HCEC 1CT (cell line): ENCODE results near the gene CD96.
A peak's percentile ranks its signal among the peaks of the same experiment; 100 is the strongest.
"Not testable (repeated sequence)": the region's sequence is repeated elsewhere in the genome, so short reads cannot be mapped to it uniquely, and the experiment has no call there.

ENCODE experiments used
- DNase-seq: peaks from one replicate; pipeline ENCODE4 v3.0.0-alpha.2; 2017

CD96 gene

DNA sequence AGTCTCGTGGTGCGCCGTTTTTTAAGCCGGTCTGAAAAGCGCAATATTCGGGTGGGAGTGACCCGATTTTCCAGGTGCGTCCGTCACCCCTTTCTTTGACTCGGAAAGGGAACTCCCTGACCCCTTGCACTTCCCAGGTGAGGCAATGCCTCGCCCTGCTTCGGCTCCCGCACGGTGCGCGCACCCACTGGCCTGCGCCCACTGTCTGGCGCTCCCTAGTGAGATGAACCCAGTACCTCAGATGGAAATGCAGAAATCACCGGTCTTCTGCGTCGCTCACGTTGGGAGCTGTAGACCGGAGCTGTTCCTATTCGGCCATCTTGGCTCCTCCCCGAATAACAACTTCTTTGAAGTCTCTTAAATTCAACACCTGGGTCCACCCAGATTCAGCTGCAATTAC is 19.9 kb downstream of the CD96 start:
- DNase-seq, result not testable (repeated sequence)

DNA sequence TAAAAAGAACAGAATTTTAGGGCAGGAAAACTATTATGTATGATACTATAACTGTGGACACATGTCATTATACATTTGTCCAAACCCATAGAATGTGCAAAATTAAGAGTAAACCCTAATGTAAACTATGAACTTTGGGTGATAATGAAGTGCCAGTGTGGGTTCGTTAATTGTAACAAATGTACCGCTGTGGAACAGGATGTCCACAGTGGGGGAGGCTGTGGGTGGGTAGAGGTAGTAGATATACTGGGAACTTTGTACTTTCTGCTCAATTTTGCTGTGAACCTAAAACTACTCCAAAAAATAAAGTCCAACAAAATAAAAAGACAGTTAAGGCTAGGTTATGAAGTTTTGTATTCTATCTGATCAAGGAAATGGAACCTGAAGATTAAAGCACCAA is 24.8 kb downstream of the CD96 start:
- no peak for DNase-seq

DNA sequence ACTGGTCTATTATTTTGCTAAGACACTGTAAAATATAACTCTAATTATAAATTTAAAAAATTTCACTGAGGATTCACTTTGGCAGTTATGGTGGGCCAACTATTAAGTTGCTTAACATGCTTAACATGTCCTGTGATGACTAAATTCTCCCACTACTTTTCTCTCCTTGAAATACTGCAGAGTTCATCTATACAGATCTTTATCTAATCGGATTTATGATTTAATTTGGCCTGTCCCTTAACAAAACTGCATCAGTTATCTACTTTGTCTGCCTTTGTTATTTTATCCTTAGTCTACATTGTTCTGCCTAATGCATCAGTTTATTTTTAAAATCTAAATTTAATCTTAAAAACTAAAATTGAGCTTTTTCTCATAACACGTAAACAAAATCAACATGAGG is 26.4 kb downstream of the CD96 start:
- no peak for DNase-seq

DNA sequence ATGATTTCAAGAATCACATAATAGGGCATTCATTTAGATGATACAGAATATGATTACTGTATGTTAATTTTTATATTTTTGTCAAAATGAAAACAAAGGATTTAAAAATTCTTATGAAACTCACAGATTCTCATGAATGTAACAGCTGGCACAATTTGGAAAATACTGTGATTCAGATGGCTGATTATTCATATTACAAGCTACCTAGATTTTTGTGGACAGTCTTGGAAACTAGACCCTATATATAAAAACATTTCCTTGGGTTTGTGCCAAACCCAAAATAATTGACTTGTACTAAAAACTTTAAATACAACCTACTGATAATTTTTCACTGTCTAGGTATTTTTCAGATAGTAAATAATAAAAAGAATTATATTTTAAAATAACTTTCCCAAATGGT is 26.9 kb downstream of the CD96 start:
- DNase-seq, result no peak

- DNase-seq, result no peak
Observed at GRCh38 chr3:111570404-111571030, 28.5 kb downstream of the CD96 start.

DNA sequence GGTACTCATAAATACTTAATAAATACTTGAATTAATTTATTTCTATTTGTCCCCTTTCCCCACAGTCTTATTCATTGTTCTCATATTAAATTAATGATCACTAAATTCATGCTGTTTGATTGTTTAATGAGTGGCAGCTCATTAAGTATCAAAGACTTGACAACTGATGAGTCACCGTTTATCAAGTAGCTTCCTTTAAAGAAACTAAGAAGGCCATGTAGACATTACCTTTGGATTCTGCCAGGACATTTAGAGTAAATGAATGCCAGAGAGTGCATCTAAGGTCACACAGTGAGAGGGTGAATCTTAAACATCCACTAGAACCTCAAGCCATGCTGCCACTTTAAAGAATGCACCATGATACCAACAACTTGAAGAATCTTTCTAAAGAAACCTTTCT is 29.3 kb downstream of the CD96 start:
- no peak for DNase-seq

DNA sequence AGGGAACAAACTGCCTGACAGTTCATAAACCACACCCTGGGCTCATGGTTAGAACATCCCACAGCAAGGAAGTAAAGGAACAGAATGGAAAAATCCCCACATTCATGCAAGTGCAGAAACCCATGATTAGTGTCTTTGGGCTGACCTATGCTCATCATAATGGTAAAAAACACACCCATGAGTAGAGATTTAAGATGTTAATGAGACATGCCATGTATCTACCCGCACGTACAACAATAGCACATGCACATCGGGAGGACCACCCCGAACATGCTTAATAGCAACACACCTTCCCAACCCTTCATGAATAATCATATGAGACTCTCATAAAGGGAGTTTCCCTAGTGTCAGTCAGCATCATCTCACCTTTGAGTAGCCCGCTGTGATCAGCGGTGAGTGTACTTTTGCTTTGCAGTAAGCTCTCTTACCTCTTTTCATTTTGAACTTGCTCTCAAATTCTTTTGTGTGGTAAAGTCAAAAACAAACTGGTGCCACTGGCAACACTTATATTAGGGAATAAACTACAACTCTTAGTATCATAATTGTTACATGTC is 30.0 kb downstream of the CD96 start:
- no peak for DNase-seq

DNA sequence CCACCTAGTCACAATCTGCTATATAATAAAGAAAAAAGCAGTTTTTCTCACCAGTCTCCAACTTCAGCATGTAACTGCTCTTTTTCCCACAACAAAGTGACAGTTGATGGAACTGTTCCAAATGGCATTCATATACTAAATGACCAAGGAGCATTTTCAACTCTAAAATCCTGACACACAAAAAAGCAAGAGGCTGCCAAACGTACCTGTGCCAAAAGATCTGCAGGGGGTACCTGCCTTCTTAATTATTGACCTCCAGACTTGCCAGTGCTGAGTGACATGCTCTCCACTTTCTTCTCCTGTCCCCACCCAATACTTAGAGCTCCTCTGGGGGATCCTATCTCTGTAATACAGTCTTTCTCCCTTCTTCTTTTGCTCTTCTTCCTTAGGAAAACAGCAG is 35.1 kb downstream of the CD96 start:
- DNase-seq, result no peak

DNA sequence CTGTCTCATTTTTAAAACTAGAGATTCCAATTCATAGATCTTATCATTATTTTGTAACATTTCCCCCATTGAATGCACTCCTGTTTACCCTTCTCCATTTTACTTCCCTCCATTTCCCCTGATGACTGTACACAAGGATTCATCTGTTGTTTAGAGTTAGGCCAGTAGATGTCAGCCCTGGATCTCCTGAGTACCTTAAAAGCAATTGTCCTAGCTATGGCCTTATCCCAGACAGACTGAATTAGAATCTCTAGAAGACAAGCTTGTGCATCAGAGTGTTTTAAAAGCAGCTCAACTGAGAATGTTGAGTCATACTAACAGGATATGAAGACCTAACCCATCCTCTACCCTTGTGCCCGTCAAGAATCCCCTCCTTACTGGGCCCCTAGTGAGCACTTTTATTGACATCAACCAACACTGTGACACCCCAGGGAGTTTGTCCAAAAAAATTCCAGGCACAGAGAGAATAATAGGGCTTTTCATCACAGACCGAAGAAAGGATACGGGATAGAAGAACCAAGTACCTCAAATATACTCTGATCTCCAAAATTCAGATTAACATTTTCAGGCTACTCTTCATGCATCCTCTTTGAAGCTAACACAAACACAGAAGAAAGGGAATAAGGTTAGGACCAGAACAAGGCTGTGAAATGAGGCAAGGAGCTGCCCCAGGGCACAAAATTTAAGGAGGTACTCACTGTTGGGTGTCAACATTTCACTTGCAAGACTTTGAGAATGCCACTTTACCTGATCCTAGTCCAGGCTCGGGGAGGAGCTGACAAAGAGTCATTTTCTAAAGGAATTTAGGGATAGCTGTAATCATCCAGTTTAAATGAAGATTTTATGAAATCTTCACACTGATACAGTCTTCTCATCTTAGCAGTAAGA is 36.0 kb downstream of the CD96 start:
- peak; percentile 86 for DNase-seq

GRCh38 chr3:111578867-111579266 is 36.9 kb downstream of the CD96 start:
- DNase-seq, result no peak

- DNase-seq, result no peak
Observed at GRCh38 chr3:111579495-111579894, 37.5 kb downstream of the CD96 start.

DNA sequence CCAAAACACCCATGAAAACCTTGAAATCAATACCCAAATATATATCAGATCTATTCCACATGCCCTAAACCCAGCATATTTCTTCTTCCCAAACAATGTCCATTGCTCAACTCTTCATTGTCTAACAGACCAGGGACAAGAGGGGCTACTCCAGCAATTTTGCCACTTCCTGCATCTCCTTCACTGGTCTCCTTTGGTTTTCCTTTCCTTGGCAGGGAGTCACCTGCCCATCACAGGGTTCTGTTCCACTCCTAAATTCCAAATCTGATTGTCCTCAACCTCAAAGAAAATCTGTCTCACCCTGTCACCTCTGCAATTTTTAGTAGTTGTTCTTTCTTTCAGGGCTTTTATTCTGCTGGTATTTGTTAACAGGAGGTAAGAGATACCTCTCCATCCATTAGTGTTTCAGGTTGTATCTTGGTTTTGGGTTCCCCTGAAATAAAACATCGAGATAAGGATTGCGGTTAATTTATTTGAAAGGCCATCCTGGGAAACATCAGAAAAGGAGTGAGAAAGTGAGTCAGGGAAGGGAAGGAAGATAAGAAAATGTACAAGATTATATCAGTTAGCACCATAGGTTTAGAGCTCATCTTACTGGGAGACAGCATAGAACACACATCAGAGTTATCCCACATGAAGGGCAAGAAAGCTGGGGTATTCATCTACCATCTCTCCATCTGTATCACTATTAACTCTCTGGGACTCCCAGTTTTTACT is 39.6 kb downstream of the CD96 start:
- DNase-seq, result no peak

GRCh38 chr3:111582120-111582474 is 40.1 kb downstream of the CD96 start:
- peak; percentile 81 for DNase-seq

DNA sequence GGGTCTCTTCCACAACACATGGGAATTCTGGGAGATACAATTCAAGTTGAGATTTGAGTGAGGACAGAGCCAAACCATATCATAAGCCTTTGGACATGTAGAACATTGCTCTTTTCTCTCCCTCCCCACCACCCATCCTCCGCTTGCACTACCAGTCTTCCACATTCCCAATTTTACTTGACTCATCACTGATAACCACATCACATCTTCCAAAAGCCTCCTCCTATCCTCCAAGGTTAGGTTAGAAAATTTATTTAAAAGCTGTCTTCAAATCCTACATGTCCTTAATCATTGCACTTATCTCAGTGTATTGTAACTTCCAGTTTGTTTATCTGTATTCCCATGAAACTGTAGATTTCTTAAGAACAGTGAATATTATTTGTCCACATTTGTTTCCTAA is 42.7 kb downstream of the CD96 start:
- DNase-seq, result no peak

DNA sequence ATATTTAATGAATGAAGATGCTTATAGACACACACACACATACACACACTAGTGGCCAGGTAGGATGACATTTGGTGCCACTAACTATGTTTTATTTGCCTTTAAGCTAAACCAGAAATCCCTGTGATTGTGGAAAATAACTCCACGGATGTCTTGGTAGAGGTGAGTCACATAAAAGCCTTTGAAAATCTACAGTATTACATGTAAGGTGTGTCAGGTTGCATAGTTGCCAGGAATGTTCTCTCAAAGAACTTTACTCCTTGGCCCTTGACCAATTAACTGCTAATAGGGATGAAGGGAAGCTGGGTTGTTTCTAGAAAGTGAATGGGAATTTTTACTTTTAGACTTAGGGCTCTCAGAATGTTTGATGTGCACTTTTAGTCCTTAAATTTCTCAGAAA is 43.2 kb downstream of the CD96 start:
- no peak for DNase-seq

DNA sequence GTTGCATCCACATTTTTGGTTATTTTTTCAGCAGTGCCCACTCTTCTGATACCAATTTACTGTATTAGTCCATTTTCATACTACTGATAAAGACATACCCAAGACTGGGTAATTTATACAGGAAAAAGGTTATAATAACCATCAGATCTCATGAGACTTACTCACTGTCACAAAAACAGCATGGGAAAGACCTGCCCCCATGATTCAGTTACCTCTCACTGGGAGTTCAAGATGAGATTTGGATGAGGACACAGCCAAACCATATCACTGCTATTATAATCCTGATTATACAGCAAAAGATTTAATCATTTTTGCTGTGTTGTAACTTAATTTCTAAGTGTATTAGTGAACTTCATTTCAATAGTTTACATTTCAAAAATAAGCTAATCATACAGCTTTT is 46.5 kb downstream of the CD96 start:
- DNase-seq, result peak; percentile 38

DNA sequence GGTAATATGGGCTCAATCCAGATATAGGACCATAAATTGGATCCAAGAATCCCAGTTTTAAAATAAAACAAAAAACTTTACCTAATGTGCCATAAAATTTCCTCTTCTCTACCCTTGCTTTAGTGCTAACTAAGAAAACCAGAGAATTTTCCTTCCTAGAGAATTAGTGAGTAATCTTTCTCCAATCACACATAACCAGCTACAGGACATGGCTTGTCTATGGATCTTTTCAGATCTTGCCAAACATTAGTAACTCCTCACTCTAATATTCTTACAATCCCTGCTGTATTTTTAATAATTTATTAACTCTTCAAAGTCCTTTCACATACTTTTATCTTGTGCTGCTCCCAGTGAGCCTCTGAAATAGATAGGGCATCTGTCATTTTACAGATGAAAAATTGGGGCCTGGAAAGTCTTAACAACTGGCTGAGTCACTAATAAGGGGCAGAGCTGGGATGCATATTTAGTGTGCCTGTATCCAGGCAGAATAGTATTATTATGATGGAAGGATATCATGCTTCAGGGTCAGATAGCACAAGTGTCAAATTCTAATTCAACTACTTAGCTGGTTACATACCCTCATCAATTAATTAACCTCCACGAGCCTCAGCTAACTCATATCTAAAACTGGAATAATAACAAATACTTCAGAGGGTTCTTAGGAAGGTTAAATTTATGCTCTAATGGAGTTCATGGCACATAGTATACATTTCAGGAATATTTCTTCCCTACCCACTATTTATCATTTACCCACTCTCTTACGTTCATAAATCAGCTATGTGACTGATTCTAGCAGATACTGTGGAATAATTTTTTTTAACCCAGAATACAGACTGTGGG is 47.5 kb downstream of the CD96 start:
- DNase-seq, result peak; percentile 39

- no peak for DNase-seq
Observed at GRCh38 chr3:111590143-111590491, 48.1 kb downstream of the CD96 start.

DNA sequence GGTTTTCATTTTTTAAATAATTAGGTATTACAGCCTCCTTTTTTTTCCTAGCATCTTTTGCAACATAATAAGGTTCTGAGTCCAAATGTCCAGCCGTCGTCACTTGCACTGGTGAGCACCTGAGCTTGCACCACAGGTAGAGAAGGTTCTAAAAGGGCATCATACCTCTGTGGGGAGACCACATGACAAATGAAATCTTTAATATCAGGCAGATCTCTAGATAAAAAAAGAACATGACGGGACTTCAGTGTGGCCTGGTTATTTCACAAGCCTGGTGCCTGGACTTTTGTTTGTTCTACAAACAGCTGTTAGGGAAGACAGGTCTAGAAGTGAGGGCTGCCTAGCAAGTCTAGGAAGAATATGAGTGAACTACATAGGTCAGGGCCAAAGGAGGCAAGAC is 49.6 kb downstream of the CD96 start:
- no peak for DNase-seq

- no peak for DNase-seq
Observed at GRCh38 chr3:111592143-111592542, 50.1 kb downstream of the CD96 start.

DNA sequence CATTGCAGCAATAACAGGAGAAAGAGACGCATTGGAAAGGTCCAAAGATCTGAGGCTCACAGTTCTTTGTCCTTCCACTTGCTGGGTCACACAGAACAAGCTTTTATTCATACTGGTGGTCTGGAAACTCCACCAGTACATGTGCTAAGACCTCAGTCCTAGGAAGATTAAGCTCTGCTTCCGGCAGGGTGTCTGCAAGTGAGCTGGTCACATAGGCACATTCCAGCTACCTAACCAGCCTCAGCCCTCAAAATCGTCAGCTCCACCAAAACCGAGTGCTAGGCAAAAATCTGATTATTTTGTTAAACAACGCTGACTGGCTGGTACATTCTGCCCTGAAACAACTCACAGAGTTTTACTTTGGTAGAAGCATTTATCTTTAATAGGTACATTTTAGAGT is 50.9 kb downstream of the CD96 start:
- DNase-seq, result no peak

DNA sequence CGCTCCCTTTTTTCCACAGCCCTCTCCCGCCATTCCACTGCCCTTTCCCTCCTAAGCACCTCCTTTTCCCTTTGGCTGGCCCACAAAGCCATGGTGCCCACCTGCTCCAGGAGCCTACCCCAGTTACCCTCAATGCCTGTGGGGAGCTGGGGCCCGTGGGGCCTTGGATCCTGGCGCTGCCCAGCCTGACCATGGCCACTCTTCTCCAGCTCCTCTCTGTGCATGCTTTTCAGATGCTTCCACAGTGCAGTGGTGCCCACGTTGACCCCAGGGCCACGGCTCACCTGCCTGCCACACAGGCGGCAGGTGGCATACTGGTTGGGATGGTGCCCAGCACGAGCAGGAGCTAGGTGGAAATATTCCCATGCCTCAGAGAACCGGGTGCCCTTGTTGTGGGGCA is 51.7 kb downstream of the CD96 start:
- no peak for DNase-seq

- peak; percentile 85 for DNase-seq
Observed at GRCh38 chr3:111594205-111594604, 52.2 kb downstream of the CD96 start.
